Measurements from ENCODE around the gene RDH14.

The RDH14 gene

DNA sequence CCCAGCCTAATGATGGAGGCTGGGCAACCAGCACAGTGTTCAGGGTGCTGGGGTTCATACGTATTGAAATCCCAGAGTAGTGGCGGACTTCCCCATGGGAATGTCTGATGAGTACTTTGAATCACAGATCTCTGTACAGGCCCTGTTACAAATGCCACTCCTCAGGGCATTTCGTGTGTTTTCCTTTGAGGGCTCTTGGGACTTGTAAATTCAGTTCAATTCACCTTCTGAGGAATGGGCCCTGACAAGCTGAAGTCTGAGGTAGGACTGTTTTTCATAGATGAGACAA lies 288 bp upstream of the RDH14 start:
- DNase-seq = no peak

DNA sequence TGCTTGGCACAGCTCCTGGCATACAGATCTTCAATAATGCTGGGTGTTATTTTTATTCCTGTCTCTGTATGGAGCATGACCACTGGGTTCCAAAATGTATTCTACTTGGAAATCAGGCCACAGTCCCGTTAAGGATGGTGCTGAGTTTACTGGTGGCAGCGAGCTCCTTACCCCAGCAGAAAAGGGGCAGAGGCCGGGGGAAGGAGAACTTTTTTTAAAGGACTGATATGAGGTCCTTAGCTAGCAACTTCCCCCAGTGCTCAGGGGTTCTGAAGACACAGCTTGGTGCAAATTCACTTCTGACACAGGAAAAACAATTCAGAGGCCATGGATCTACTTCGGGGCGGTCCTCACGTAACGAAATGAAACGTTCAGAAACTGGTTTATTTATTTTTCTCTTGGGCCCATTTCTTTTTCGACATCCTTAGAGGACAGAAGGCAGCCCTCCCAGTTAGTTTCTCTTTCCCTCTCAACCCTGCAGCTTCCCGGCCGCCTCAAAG lies 872 bp downstream of the RDH14 start:
- DNase-seq = no peak

DNA sequence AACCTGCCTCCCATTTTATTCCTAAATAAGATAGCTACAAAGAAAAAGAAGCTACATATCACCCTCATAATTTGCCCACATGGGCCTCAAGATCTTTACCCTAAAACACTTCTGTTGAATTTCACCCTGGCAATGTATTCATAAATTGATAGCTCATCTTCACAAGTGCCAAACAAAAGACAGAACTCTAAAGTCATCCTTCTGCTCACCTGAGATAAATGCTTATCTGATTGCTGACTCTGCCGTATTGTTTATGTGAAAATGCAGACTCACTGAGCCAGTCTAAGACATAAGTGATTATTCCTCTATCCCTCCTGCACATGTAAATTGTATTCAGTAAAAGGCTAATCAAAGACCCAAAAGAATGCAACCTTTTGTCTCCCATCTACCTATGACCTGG lies 2.0 kb downstream of the RDH14 start:
- no peak for DNase-seq

DNA sequence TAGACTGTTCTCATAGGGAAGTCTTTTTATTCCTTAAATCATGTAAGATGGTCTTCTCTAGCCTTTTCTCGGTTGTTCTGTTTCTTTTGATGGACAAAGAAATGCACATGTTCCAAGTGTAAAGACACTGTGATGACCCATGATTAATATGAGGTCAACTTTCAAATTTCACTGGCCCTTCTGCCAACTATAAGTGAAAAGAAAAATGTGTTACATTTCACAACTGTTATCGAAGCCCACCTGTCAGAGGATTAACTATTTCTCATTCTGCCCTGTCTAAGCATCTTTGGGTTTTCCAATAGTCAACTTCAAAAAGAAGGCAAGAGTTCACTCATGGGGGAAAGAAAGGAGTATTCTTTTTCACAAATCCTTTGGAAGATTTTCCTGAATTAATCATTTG lies 3.3 kb downstream of the RDH14 start:
- DNase-seq = no peak

DNA sequence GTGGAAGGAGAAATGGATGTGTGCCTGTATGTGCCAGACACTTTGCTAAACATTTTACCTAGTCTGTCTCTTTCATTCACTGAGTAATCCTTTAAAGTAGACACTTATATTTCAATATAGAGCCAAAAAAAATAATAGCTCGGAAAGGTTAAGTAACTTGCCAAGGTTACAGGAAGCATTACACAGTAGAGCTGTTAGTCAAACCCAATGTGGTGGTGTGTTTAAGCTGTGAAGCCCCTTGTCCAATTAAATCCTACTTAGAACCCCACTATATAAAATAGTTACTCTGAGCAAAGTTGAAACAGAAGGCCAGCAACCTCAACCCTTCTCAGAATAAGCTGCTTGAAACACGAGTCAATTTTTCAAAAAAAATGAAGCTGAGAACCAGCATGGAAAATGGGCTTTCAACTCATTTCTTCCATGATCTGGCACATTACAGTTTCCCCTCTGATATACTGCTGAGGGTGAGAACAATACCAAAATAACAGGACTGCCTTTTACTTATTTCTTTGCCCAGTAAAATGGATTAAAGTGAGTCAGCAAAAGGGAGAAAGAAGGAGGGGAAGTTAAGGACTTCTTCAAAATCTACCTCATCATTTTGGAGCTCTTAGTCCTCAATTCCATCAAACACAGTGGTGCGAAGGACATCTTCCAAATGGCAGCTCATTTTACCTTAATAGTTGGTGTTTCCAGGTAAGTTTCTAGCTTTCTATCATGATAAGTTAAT lies 7.9 kb downstream of the RDH14 start:
- no peak for DNase-seq

DNA sequence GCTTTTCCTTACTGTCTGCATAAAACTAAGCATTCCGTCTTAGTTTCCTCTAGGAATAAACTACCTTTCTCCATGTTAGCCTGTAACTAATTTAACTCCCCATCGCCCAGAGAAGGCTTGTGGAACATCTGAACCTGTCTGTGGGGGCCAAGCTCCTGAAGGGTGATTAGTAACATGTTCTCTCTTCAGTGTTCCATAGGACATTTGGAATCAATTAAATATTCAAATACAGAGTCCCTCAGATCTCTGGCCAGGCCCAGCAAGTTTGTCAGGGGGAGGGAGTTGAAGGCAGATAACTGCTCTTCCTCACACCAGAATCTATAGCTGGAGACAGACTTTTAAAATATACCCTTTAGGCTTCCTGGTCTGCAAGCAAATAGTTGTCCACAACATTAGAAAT lies 8.8 kb downstream of the RDH14 start:
- DNase-seq = no peak

DNA sequence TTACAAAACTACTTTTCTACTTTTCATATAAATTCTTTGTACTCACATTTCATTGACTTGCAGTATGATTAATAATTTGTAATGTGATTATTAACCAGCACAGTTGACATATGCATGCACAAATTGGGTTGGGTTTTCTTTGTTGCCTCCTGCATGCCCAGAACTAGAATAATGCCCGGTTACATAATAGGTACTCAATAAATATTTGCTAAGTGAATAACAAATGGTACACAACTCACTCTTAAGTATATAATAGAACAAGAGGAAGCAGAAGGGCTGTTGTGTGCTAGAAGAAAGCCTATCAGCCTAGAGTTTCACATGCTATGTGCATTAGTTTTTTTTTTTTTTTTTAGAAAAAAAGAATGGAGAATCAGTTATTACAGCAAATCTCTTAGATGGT lies 9.3 kb downstream of the RDH14 start:
- no peak for DNase-seq

DNA sequence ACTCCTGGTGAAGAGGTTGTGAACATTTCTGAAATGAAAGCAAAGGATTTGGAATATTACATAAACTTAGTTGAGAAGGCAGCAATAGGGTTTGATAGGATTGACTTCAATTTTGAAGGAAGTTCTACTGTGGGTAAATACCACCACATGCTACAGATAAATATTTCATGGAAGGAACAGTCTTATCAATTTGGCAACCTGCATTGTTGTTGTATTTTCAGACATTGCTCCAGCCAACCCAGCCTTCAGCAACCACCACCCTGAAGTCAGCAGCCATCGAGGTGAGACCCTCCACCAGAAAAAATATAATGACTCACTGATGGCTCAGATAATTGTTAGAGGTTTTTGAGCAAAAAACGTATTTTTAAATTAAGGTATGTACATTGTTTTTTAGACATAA lies 10.0 kb downstream of the RDH14 start:
- DNase-seq = no peak

DNA sequence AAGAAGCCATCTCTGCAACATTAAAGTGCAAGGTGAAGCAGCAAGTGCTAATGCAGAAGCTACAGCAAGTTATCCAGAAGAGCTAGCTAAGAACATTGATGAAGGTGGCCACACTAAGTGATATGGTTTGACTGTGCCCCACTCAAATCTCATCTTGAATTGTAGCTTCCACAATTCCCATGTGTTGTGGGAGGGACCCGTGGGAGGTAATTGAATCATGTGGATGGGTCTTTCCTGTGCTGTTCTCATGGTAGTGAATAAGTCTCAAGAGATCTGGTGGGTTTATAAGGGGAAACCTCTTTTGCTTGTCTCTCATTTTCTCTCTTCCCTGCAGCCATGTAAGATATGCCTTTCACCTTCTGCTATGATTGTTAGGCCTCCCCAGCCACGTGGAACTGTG lies 11.4 kb downstream of the RDH14 start:
- DNase-seq = no peak

DNA sequence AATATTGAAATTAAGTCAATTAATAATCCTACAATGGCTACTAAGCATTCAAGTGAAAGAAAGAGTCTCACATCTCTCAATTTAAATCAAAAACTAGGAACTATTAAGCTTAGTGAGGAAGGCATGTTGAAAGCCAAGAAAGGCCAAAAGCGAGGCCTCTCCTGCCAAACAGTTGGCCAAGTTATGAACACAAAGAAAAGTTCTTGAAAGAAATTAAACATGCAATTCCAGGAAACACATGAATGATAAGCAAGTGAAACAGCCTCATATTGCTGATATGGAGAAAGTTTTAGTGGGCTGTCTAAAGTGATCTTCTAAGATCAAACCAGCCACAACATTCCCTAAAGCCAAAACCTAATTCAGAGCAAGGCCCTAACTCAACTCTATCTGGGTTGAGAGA lies 11.8 kb downstream of the RDH14 start:
- DNase-seq = no peak

DNA sequence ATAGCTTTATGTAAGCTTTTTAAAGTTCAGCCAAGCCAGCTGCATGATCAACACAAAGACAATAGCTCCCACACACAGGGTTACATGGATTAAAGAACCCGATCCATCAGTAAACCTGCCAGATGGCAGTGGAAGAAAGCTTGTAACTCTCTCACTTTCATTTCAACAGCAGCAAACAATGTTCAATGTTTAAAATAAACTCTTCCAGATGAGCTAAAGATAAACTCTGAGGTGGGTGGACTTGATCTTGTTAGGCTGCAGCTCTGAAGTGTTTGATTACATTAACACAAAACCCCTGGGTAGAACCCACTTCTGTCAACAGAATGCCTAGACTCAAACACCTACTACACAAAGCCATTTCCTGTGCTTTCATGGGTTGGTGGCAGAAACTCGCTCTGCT lies 13.9 kb downstream of the RDH14 start:
- DNase-seq = no peak

DNA sequence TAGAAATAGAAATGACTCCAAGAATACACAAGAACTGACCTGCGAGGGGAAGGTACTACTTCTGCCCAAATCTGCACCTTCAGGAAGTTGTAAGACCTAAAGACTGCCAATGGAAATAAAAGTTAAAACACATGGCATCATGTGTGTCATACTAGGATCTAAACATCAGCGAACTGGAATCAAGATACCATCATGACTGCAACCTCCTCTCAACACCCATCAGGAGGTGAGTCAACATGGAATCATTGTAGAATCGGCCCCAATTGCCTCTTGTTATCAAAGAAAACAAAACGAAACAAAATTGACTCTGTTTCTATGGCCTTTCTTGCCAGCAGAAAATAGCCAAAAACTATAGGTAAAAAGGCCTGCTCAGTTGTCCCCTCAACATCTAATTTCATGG lies 15.1 kb downstream of the RDH14 start:
- no peak for DNase-seq

DNA sequence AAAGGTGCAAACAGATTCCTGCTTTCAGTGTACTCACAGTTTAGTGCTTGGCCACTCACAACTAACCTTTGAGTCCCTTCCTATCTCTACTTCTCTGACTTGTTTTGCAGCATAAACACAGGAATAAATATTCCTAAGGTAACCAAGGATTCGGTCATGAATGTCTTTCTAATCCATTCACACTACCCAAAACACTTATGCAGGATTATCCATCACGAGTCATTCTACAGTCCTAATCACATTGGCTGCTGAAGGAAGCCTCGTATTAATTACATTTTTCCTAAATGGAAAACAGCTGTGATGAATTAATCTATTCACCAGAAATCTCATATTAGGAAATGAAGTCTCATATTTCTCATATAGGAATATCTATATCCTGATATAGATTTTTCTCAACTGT lies 16.3 kb downstream of the RDH14 start:
- no peak for DNase-seq

DNA sequence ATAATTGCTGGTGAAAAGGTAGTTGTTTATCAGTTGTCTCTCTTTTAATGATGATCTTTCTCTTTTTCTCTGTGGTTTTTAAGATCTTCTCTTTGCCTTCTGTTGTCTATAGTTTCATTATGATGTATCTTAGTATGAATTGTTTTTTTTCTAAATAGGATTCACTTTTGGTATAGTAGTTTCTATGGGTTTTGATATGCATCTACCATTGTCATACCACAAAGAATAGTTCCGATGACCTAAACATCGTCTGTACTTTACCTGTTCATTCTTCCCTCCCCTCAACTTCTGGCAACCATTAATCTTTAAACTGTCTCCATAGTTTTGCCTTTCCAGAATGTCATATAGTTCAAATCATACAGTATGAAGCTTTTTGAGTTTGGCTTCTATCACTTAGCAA lies 19.6 kb downstream of the RDH14 start:
- DNase-seq = no peak

DNA sequence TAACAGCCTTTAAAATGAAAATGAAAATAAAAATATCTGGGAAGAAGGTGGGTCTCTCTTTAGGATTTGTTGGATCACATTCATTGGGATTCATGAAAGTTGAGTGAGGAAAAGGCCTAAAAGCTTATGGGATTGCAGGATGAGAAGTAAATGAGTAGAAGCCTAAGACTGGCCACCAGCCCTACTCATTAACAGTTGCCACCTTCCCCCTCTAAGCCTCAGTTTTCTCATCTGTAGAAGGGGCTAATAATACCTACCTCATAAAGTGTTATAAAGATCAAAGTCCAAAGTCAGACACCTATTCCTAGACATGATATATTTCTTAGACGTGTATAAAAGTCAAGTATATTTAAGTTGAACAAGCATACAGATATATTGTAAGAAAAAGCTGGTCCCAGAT lies 23.8 kb downstream of the RDH14 start:
- DNase-seq = no peak

DNA sequence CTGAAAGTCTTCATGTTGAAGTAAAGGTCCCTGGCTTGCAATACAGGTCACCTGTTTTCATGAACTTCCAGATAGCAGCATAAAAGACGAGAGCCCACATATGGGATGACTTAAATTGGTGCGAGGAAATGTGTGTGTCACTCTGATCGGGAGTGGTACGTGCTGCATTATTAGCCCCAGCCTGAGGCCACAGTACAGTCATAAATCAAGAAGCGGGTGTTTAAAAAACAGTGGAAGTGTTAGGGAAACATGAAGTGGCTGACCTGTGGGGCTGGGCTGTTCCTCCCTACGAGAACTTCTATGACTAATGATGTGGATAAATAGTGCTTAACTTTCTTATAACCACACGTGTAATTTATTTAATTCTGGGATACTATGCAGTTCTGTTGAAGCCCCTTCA lies 24.4 kb downstream of the RDH14 start:
- DNase-seq = no peak

DNA sequence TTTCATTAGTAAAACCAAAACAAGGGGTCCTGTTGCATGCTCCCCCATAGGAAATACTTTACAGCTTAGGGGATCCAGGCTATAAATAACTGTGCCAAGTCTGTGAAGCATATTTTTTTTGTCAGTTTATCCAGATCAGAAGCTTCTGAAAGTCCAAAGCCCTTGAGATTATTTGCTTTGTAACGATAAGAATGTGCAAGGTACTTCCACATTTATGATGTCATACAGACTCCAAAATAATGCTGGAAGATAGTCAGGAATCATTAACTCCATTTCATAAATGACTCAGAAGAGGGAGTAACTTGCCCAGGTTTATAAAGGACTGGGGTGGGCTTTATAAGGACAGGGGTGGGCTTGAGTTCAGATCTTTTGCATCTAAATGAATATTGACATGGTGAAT lies 29.3 kb downstream of the RDH14 start:
- DNase-seq = no peak

DNA sequence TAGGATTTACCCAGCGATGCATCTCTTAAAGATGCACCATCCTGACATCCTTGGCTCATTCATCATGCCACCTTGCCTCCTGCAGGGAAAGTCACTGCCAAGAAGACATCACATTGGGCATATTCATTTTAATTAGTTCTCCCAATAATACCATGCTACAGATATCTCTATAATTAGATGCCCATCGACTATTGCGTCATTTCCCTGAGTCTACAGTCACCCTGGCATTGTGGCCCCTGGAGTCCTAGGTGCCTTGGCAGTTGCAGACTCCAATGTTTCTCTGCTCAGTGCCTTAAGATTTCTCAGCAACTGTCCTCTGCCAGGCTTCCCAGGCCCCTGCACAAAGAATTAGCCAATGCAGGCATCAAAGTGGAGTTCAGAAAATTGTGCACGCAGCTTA lies 32.6 kb downstream of the RDH14 start:
- DNase-seq = peak in 1 of 2 experiments; percentile 11

DNA sequence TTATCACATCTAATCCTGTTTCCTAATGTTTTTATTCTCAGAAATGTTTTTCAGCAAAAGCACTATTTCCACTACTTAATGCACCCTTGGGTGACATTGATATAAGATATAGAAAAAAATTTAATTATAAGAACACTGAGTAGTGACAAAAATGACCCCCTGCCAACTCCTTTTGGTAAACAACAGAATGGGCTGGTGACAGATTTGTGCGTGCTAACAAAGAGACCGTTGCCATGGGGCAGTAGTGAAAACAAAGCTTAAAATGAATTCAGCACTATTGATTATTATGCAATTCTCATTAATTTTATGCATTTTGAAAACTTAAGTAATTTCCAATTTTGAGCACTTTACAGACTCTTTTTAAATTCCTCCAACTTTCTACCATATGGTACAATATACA lies 33.1 kb downstream of the RDH14 start:
- no peak for DNase-seq

DNA sequence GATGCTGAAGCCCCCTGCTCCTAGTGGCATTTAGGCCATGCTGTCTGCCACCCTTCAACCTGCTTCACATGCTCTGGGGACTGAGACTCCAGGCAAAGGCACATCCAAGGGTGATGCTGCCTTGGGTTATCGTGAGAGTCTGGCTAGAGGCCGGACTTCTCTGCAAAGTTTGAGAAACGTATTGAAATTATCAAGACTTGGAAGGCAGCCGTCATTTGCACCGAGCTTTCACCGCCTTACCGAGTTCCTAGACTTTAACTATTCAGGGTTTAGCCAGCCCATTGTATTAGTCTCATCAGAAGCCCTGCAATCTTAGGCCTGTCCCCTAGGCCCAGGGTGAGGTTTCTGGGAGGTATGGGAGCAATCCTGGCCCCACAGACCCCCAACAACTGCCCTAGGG lies 34.0 kb downstream of the RDH14 start:
- DNase-seq = no peak

DNA sequence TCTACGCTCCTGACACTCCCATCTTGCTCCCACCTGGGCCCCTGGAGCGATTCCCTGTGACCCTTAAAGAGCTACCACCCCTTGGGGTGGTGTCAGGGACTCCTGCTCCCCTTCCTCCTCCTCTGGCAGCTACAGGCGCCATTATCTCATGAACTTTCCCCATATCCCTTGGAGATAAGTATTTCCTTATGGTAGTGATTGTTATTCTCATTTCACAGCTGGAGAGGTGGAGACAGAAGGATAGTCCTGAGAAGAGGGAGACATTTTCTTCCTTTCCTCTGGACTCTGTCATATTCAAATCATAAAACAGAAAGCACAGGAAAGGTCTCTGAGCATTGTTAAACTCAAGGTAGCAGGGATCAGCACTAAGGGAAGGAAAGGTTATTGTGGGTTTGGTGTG lies 34.6 kb downstream of the RDH14 start:
- DNase-seq = no peak

DNA sequence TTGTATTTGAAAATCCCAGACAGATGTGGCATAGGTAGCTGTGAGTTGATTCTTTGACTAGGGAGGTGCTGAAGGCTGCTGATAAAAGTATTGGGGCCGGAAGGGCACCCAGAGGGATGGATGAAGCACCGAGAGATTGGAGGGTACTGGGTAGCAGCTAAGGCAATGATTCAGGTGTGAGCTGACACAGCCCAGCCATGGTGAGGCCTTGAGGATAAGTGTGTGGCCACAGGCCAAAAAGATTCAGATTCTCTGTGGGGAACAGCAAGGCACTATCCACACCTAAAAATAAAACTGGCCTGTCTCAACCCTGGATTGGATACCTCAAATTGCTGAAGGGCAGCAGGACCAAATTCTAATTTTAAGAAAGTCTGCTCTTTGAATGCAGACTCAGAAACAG lies 35.2 kb downstream of the RDH14 start:
- DNase-seq = no peak

DNA sequence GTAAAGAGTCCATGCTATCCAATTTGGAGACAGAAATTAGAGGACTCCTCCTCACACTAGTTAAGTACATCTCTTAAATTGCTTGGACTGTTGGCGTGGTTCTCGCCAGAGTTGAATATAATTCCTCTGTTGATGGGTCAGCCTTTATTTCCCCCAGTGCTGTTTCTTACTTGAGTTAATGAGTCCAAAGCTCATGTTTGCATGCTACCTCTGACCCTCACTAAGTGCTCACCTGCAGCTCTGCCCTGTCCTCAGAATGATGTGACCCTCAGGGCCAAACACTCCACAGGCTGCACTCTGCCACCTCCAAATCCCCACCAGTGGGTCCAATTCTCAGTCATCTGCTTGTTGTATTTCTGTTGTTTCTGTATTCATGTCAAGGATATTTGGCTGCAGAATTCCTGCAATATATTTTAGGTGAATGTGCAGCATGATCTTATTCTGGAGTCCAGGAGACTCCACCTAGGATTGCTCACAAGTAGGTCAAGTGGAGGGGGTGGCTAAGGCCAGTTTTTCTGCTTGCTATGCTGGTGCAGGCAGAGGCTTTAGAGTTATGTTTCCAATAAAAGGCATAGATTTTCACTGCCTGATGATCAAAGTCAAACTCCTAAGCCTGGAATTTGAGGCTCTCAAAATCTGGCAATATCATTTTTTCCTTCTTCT lies 37.8 kb downstream of the RDH14 start:
- no peak for DNase-seq

DNA sequence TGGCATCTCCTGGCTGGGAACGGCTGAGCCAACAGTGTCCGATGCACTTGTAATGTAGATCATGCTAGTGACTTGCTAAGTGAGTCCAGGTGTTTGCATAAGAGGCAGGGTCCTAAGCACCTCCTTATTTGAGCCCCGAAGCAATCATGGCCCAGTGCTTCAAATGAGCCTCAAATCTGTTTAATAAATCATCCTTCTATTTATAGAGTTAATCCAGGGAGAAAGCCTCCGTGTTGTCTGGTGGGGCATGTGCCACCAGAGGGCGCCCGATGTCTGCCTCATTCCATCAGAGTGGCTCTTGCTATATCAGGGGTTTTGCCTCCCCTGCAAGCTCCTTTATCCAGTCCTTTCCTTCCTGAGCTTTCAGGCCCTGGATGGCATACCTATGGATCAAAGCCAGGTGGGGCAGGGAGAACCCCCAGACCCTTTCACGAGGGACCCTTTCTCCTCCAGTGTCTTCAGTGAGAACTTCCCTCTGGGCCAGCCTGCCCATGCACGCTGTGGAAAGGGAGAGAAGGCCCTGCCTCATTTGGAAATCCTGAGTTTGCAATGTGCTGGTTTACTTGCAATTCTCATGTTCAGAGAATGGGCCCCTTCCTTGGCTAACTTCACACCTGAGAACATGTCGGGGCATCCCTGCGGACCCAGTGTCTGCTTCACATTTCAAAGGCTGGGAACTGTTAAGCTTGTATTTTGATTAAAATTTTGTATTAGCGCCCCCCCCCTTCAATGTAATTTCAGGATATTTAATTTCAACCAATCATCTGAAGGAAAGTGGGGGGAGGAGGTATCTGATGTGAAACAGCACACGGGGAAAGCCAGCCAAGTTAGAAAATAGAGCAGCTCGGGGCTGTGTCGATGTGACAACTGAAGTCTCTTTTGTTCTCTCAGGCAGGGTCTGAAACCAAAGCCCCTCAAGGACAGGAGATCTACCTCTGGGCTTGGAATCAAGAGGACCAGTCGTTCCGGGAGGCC lies 39.7 kb downstream of the RDH14 start:
- peak; percentile 53 to 74 for DNase-seq

Data from NCI-H446 (cell line).